GM12878 (cell line): Measurements from ENCODE around the gene TRPC3. TPM values are rescaled to one million over a fixed set of nuclear protein-coding genes. Genes with fewer than 3 reads are reported as not detected.

Source experiments
- ATAC-seq: fragments of 200-7000 bp; cut with Tn5 transposase; 3 replicates; pipeline ENCODE4 v1.9.1; 2020; ENCODE audit warnings: mild to moderate bottlenecking, moderate library complexity
- BruUV-seq: library from RNA; stranded (reverse); fragments of 400-500 nt; replicated peaks from 2 replicates; lab custom pipeline; 2021; lab: Mats Ljungman, UMichigan
- CTCF ChIA-PET: fragments of 300-600 bp; sonication (Branson Sonifier 250); formaldehyde crosslinking; extraction: SDS; loops from one replicate; lab custom pipeline; 2021; ENCODE audit warnings: inconsistent platforms; lab: Yijun Ruan, JAX
- POLR2A ChIA-PET: fragments of 350-600 bp; formaldehyde crosslinking; extraction: SDS; loops from one replicate; lab custom pipeline; 2021; ENCODE audit warnings: inconsistent platforms; lab: Charles Lee
- RAD21 ChIA-PET: fragments of 300-600 bp; sonication (Branson Sonifier 250); formaldehyde crosslinking; loops from one replicate; lab custom pipeline; 2023; ENCODE audit warnings: antibody characterized with exemption; ENCODE audit not compliant: unreplicated experiment; lab: Charles Lee
- SMC1A ChIA-PET: fragments of 300-600 bp; sonication (Branson Sonifier 250); formaldehyde crosslinking; loops from one replicate; lab custom pipeline; 2023; ENCODE audit not compliant: unreplicated experiment, uncharacterized antibody; lab: Charles Lee
- DNase-seq: peaks from one replicate; pipeline ENCODE4 v3.0.0-alpha.2; 2011; ENCODE audit warnings: low read depth, low spot score
- FAIRE-seq: peaks from 3 replicates; lab custom pipeline; 2011; peaks lifted over from hg19 to GRCh38; lab: Jason Lieb, UNC
- H2AFZ ChIP-seq: 2 replicates; pipeline ENCODE4 v1.6.0; 2011; ENCODE audit warnings: low read depth, low read length, control low read depth; ENCODE audit not compliant: control insufficient read depth
- H3K27ac ChIP-seq: 2 replicates; pipeline ENCODE4 v1.5.1; 2011; ENCODE audit warnings: control low read depth; ENCODE audit not compliant: control insufficient read depth, insufficient read depth
- H3K27me3 ChIP-seq, 2 experiments: replicated peaks in 1 of 2; 2 replicates each; pipeline versions ENCODE4 v1.6.0 to v1.6.1; 2011; ENCODE audit warnings: low read length in 1 of 2; ENCODE audit not compliant: control insufficient read depth in 2 of 2, insufficient read depth in 2 of 2
- H3K36me3 ChIP-seq, 2 experiments: 2 replicates each; pipeline ENCODE4 v1.5.1; 2011; ENCODE audit warnings: low read length in 1 of 2; ENCODE audit not compliant: control insufficient read depth in 2 of 2, insufficient read depth in 2 of 2
- H3K4me1 ChIP-seq: 2 replicates; pipeline ENCODE4 v1.6.1; 2011; ENCODE audit warnings: mild to moderate bottlenecking, low read length, moderate library complexity, mixed read lengths; ENCODE audit not compliant: control insufficient read depth, insufficient read depth
- H3K4me2 ChIP-seq: 2 replicates; pipeline ENCODE4 v1.6.0; 2011; ENCODE audit warnings: control low read depth; ENCODE audit not compliant: control insufficient read depth, insufficient read depth
- H3K4me3 ChIP-seq: fragments of 200-600 bp; sonication (generic); 2 replicates; pipeline ENCODE4 v1.5.1; 2016
- H3K79me2 ChIP-seq: 2 replicates; pipeline ENCODE4 v1.6.0; 2011; ENCODE audit warnings: low read length; ENCODE audit not compliant: control insufficient read depth, insufficient read depth
- H3K9ac ChIP-seq: 2 replicates; pipeline ENCODE4 v1.8.0; 2011; ENCODE audit warnings: low read length, control low read depth, mixed read lengths; ENCODE audit not compliant: control insufficient read depth, insufficient read depth
- H3K9me3 ChIP-seq: replicated peaks from 3 replicates; pipeline ENCODE4 v1.5.1; 2011; ENCODE audit warnings: mild to moderate bottlenecking, low read length; ENCODE audit not compliant: control insufficient read depth, insufficient read depth
- H4K20me1 ChIP-seq: 2 replicates; pipeline ENCODE4 v1.6.0; 2011; ENCODE audit not compliant: control insufficient read depth, insufficient read depth
- BMI1 ChIP-seq: fragments of 450-650 bp; IDR thresholded peaks from 2 replicates; pipeline ENCODE4 v1.6.1; 2016; ENCODE audit warnings: mild to moderate bottlenecking, moderate library complexity, borderline replicate concordance
- EED ChIP-seq: sonication (generic); IDR thresholded peaks from 2 replicates; pipeline ENCODE4 v1.6.1; 2016; ENCODE audit warnings: antibody characterized with exemption, low read depth
- FOXM1 ChIP-seq: IDR thresholded peaks from 2 replicates; pipeline ENCODE4 v1.6.1; 2012; ENCODE audit warnings: low read depth, mild to moderate bottlenecking, inconsistent platforms, low read length, moderate library complexity
- GABPA ChIP-seq: IDR thresholded peaks from 2 replicates; pipeline ENCODE4 v1.6.1; 2014; ENCODE audit warnings: antibody characterized with exemption, low read depth, mild to moderate bottlenecking, inconsistent platforms
- HDAC2 ChIP-seq: fragments of 200-600 bp; sonication (generic); IDR thresholded peaks from 2 replicates; pipeline ENCODE4 v1.6.1; 2017
- IKZF1 ChIP-seq: fragments of 450-650 bp; conservative IDR thresholded peaks from 2 replicates; pipeline ENCODE4 v1.6.1; 2017; ENCODE audit warnings: antibody characterized with exemption, mild to moderate bottlenecking
- IRF5 ChIP-seq: fragments of 450-650 bp; IDR thresholded peaks from 2 replicates; pipeline ENCODE4 v1.6.1; 2017; ENCODE audit warnings: borderline replicate concordance
- MXI1 ChIP-seq: fragments of 150-350 bp; IDR thresholded peaks from 2 replicates; pipeline ENCODE4 v1.6.1; 2011; ENCODE audit warnings: low read depth, mild to moderate bottlenecking, inconsistent platforms, low read length, improper control_type of control experiment
- NFYA ChIP-seq: IDR thresholded peaks from 2 replicates; pipeline ENCODE4 v1.6.1; 2011; ENCODE audit warnings: low read depth, mild to moderate bottlenecking, low read length, improper control_type of control experiment, borderline replicate concordance
- TCF3 ChIP-seq: IDR thresholded peaks from 2 replicates; pipeline ENCODE4 v1.6.1; 2012; ENCODE audit warnings: low read depth, mild to moderate bottlenecking, low read length, borderline replicate concordance; ENCODE audit not compliant: insufficient read depth
- ZNF687 ChIP-seq: fragments of 450-650 bp; IDR thresholded peaks from 2 replicates; pipeline ENCODE4 v1.6.1; 2017; ENCODE audit warnings: mild to moderate bottlenecking, moderate library complexity
- ZSCAN29 ChIP-seq: fragments of 450-650 bp; IDR thresholded peaks from 2 replicates; pipeline ENCODE4 v1.6.1; 2017; ENCODE audit warnings: mild to moderate bottlenecking, moderate library complexity
- WGBS: methylation state at CpG from one replicate; pipeline ENCODE4 v1.1.6; 2016; ENCODE audit warnings: low lambda C conversion rate; ENCODE audit not compliant: insufficient replicate concordance, insufficient coverage; ENCODE audit errors: missing lambda C conversion rate; 5-methylcytosine and 5-hydroxymethylcytosine counted together
- in situ Hi-C: fragments of 300-500 bp; cut with MboI; formaldehyde crosslinking; loops from 9 replicates; pipeline ENCODE4 v1.14.3; 2018; ENCODE audit warnings: mixed read lengths
- intact Hi-C: fragments of 100-400 bp; cut with micrococcal nuclease; formaldehyde crosslinking; loops from one replicate; pipeline ENCODE4 v1.14.2; 2022; ENCODE audit not compliant: unreplicated experiment
- polyA plus RNA-seq, 11 experiments: library from polyadenylated mRNA; depleted of rRNA in 4 of 11; unstranded in 6 of 11; stranded (reverse) in 5 of 11; fragments of >200 nt; fragmentation: Nextera tagmentation in 4 of 11; fragmentation: Illumina TruSeq in 1 of 11; extraction: Ambion mirVana in 4 of 11; extraction: Trizol in 1 of 11; gene quantifications; 1 replicate in 1 of 11; 2 replicates in 10 of 11; pipeline versions ENCODE4 v1.2.1 to v1.2.3, GENCODE V29; 2011 to 2016; ENCODE audit warnings: inconsistent platforms in 2 of 11, missing spikeins in 2 of 11, low read depth in 1 of 11
- total RNA-seq, 4 experiments: library from RNA; depleted of rRNA in 3 of 4; stranded (reverse); fragments of >200 nt in 3 of 4; fragmentation: Illumina TruSeq in 1 of 4; extraction: Trizol in 1 of 4; gene quantifications; 2 replicates each; pipeline versions ENCODE4 v1.2.1 to v1.2.3, GENCODE V29; 2013 to 2021
- TF ChIP-seq, protein P1 (sequence below), 3 experiments: IDR thresholded peaks in 2 of 3; conservative IDR thresholded peaks in 1 of 3; 2 replicates each; pipeline ENCODE4 v1.5.1; 2011; ENCODE audit warnings: low read depth in 3 of 3, low read length in 3 of 3, mild to moderate bottlenecking in 3 of 3, control low read depth in 2 of 3, moderate library complexity in 2 of 3, inconsistent platforms in 1 of 3, mixed read lengths in 1 of 3; ENCODE audit not compliant: control insufficient read depth in 2 of 3, insufficient read depth in 1 of 3; ENCODE audit errors: extremely low read depth in 1 of 3

TRPC3 gene
- total and polyA plus RNA-seq, 10 of the 15 experiments (the other 5 are each of a cell fraction or from before 2014, with no cell fraction given) = not detected

- no TSS peak for BruUV-seq
- H3K27ac ChIP-seq = no peak overlapping the region
- H4K20me1 ChIP-seq = no peaks in the 10 kb centered on the region
- H3K4me3 ChIP-seq = no peak overlapping the region
- no peak for TF ChIP-seq BMI1
- TF ChIP-seq IKZF1 = no peak
- no peak for TF ChIP-seq FOXM1
- no peak for TF ChIP-seq ZNF687
- TF ChIP-seq GABPA = no peak
- no peak for TF ChIP-seq TCF3
- TF ChIP-seq IRF5 = no peak
- no peak for TF ChIP-seq MXI1
- no peak for TF ChIP-seq EED
- no peak for TF ChIP-seq NFYA
- TF ChIP-seq ZSCAN29 = no peak
- TF ChIP-seq, protein P1, sequence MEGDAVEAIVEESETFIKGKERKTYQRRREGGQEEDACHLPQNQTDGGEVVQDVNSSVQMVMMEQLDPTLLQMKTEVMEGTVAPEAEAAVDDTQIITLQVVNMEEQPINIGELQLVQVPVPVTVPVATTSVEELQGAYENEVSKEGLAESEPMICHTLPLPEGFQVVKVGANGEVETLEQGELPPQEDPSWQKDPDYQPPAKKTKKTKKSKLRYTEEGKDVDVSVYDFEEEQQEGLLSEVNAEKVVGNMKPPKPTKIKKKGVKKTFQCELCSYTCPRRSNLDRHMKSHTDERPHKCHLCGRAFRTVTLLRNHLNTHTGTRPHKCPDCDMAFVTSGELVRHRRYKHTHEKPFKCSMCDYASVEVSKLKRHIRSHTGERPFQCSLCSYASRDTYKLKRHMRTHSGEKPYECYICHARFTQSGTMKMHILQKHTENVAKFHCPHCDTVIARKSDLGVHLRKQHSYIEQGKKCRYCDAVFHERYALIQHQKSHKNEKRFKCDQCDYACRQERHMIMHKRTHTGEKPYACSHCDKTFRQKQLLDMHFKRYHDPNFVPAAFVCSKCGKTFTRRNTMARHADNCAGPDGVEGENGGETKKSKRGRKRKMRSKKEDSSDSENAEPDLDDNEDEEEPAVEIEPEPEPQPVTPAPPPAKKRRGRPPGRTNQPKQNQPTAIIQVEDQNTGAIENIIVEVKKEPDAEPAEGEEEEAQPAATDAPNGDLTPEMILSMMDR (IDR thresholded peaks at IDR 0.05 in 2 of 3, conservative IDR thresholded peaks at IDR 0.05 in 1 of 3; ENCODE audit: control insufficient read depth in 2 of 3, extremely low read depth in 1 of 3, insufficient read depth in 1 of 3, low read depth in 3 of 3, low read length in 3 of 3) = no peak
- no peak for TF ChIP-seq HDAC2
- SMC1A ChIA-PET = interaction anchor here (1.0 kb wide), 1 partner anchor 13 kb away, joined by 3 read pairs; no protein-coding TSS in a partner anchor
- POLR2A ChIA-PET = interaction anchor here (0.6 kb wide), 1 partner anchor 35 kb away, joined by 3 read pairs; no protein-coding TSS in a partner anchor
- RAD21 ChIA-PET = no interaction called here
- ATAC-seq (no peak), FAIRE-seq (no peak), DNase-seq (no peak)
- no peak overlapping the region for H2AFZ ChIP-seq
- no peaks in the 10 kb centered on the region for H3K9me3 ChIP-seq
- in situ Hi-C loops = no loop called here
- 18% methylated on average over 4 of the region's 4 CpGs for WGBS
- CTCF ChIA-PET = no interaction called here
- intact Hi-C loops = no loop called here
- peaks cover 0 to 6% of the 10 kb centered on the region in 2 experiments; a peak in 2 of 4 replicates for H3K27me3 ChIP-seq
- H3K9ac ChIP-seq = no peak overlapping the region
- H3K4me2 ChIP-seq = no peak overlapping the region
- H3K36me3 ChIP-seq = no peaks in the 10 kb centered on the region
- H3K79me2 ChIP-seq = no peaks in the 10 kb centered on the region
- H3K4me1 ChIP-seq = no peaks in the 10 kb centered on the region
Measured at GRCh38 chr4:121936101-121936500, 15.8 kb downstream of the TRPC3 start.
